Vagina (tissue), 2 donors: ENCODE data around the gene CDK2AP2.

Experiments
- CTCF ChIP-seq, 3 experiments: fragments of 450-650 bp in 2 of 3; fragments of 200-600 bp in 1 of 3; sonication (generic) in 1 of 3; IDR thresholded peaks; one replicate each; pipeline ENCODE4 v1.5.1; 2017 to 2019; ENCODE audit warnings: antibody characterized with exemption in 3 of 3, mild to moderate bottlenecking in 2 of 3, moderate library complexity in 2 of 3
- POLR2A ChIP-seq, 2 donors: fragments of 450-650 bp; IDR thresholded peaks; one replicate each; pipeline ENCODE4 v1.6.1; 2017; ENCODE audit warnings: antibody characterized with exemption in 2 of 2, mild to moderate bottlenecking in 2 of 2, moderate library complexity in 2 of 2
- POLR2AphosphoS5 ChIP-seq, 2 donors: sonication (generic); formaldehyde crosslinking; IDR thresholded peaks; one replicate each; pipeline ENCODE4 v1.9.0; 2017; ENCODE audit warnings: antibody characterized with exemption in 2 of 2, mild to moderate bottlenecking in 2 of 2, low read depth in 1 of 2; ENCODE audit not compliant: insufficient read depth in 1 of 2

GRCh38 chr11:67510023-67510345 lies 2.0 kb upstream of the CDK2AP2 start:
- TF ChIP-seq POLR2A (IDR thresholded peaks at IDR 0.05) (no peak), CTCF (IDR thresholded peaks at IDR 0.05) (no peak), POLR2AphosphoS5 (IDR thresholded peaks at IDR 0.05; ENCODE audit: insufficient read depth in 1 of 2, low read depth in 1 of 2) (no peak)
